HL-60 (cell line): ENCODE results near the gene PHACTR3.

Experiments used
- GABPA ChIP-seq: IDR thresholded peaks from 2 replicates; pipeline ENCODE4 v1.6.1; 2012; ENCODE audit warnings: low read depth
- POLR2AphosphoS5 ChIP-seq: IDR thresholded peaks from 2 replicates; pipeline ENCODE4 v1.6.1; 2012; ENCODE audit warnings: low read depth
- SPI1 ChIP-seq: IDR thresholded peaks from 2 replicates; pipeline ENCODE4 v1.6.1; 2012; ENCODE audit warnings: low read depth, mild to moderate bottlenecking, borderline replicate concordance
- TF ChIP-seq, protein P1 (sequence below): IDR thresholded peaks from 2 replicates; pipeline ENCODE4 v1.6.1; 2012; ENCODE audit warnings: low read depth; ENCODE audit not compliant: insufficient replicate concordance
- TF ChIP-seq, protein P2 (sequence below): IDR thresholded peaks from one replicate; pipeline ENCODE4 v1.5.1; 2011; ENCODE audit warnings: low read length, control low read depth, inconsistent platforms; ENCODE audit not compliant: insufficient read depth

DNA sequence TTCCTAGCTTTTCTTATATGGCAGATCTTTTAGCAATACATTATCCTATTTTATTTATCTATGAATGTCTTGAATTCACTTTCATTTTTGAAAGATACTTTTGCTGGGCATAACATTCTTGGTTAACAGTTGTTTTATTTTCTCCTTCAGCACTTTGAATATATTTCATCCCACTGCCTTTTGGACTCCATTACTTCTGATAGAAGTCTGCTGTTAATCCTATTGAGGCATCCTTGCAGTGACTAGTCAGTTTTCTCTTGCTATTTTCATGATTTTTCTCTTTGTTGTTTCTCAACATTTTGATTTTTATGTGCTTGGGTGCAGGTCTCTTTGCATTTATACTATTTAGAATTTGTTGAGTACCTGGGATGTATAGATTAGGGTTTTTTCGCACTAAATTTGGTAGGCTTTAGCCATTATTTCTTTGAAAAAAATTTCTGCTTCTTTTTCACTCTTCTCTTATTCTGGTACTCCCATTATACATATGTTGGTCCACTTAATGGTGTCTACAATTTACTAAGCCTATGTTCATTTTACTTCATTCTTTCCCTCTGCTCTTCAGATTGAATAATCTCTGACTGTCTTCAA lies 53.2 kb downstream of the PHACTR3 start:
- TF ChIP-seq, protein P1, sequence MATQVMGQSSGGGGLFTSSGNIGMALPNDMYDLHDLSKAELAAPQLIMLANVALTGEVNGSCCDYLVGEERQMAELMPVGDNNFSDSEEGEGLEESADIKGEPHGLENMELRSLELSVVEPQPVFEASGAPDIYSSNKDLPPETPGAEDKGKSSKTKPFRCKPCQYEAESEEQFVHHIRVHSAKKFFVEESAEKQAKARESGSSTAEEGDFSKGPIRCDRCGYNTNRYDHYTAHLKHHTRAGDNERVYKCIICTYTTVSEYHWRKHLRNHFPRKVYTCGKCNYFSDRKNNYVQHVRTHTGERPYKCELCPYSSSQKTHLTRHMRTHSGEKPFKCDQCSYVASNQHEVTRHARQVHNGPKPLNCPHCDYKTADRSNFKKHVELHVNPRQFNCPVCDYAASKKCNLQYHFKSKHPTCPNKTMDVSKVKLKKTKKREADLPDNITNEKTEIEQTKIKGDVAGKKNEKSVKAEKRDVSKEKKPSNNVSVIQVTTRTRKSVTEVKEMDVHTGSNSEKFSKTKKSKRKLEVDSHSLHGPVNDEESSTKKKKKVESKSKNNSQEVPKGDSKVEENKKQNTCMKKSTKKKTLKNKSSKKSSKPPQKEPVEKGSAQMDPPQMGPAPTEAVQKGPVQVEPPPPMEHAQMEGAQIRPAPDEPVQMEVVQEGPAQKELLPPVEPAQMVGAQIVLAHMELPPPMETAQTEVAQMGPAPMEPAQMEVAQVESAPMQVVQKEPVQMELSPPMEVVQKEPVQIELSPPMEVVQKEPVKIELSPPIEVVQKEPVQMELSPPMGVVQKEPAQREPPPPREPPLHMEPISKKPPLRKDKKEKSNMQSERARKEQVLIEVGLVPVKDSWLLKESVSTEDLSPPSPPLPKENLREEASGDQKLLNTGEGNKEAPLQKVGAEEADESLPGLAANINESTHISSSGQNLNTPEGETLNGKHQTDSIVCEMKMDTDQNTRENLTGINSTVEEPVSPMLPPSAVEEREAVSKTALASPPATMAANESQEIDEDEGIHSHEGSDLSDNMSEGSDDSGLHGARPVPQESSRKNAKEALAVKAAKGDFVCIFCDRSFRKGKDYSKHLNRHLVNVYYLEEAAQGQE = no peak
- TF ChIP-seq POLR2AphosphoS5 = no peak
- TF ChIP-seq, protein P2, sequence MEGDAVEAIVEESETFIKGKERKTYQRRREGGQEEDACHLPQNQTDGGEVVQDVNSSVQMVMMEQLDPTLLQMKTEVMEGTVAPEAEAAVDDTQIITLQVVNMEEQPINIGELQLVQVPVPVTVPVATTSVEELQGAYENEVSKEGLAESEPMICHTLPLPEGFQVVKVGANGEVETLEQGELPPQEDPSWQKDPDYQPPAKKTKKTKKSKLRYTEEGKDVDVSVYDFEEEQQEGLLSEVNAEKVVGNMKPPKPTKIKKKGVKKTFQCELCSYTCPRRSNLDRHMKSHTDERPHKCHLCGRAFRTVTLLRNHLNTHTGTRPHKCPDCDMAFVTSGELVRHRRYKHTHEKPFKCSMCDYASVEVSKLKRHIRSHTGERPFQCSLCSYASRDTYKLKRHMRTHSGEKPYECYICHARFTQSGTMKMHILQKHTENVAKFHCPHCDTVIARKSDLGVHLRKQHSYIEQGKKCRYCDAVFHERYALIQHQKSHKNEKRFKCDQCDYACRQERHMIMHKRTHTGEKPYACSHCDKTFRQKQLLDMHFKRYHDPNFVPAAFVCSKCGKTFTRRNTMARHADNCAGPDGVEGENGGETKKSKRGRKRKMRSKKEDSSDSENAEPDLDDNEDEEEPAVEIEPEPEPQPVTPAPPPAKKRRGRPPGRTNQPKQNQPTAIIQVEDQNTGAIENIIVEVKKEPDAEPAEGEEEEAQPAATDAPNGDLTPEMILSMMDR = no peak
- TF ChIP-seq GABPA = no peak
- TF ChIP-seq SPI1 = no peak
